CD1c-positive myeloid dendritic cell (primary cell): ENCODE results near the gene PRKG2.

Experiments
- DNase-seq: peaks from one replicate; pipeline ENCODE4 v3.0.0-alpha.2; 2016; ENCODE audit errors: extremely low spot score

PRKG2 gene

GRCh38 chr4:81093720-81094401 lies 121.2 kb downstream of the PRKG2 start:
- no peak for DNase-seq

- DNase-seq: no peak
These were observed 129.0 kb downstream of the PRKG2 start for GRCh38 chr4:81085979-81086378.

GRCh38 chr4:81085291-81085690 lies 129.7 kb downstream of the PRKG2 start:
- no peak for DNase-seq

GRCh38 chr4:81084634-81085033 lies 130.4 kb downstream of the PRKG2 start:
- DNase-seq: no peak

- DNase-seq: no peak
These were observed 131.0 kb downstream of the PRKG2 start for GRCh38 chr4:81084029-81084428.

- no peak for DNase-seq
These were observed 133.9 kb downstream of the PRKG2 start for GRCh38 chr4:81081156-81081555.

GRCh38 chr4:81071013-81071412 lies 144.0 kb downstream of the PRKG2 start:
- DNase-seq: no peak

GRCh38 chr4:81069706-81070331 lies 145.2 kb downstream of the PRKG2 start:
- DNase-seq: peak; percentile 79

- no peak for DNase-seq
These were observed 149.6 kb downstream of the PRKG2 start for GRCh38 chr4:81065446-81065845.

- DNase-seq: no peak
These were observed 153.0 kb downstream of the PRKG2 start for GRCh38 chr4:81062001-81062400.

- no peak for DNase-seq
These were observed 153.7 kb downstream of the PRKG2 start for GRCh38 chr4:81061344-81061730.

GRCh38 chr4:81060587-81061343 lies 154.3 kb downstream of the PRKG2 start:
- DNase-seq: peak; percentile 19

- no peak for DNase-seq
These were observed 156.4 kb downstream of the PRKG2 start for GRCh38 chr4:81058621-81059020.

GRCh38 chr4:81052119-81053068 lies 162.6 kb downstream of the PRKG2 start:
- peak; percentile 38 for DNase-seq

GRCh38 chr4:81049907-81050306 lies 165.1 kb downstream of the PRKG2 start:
- no peak for DNase-seq

GRCh38 chr4:81049330-81049729 lies 165.7 kb downstream of the PRKG2 start:
- DNase-seq: no peak

- DNase-seq: no peak
These were observed 172.2 kb downstream of the PRKG2 start for GRCh38 chr4:81042578-81043365.

- DNase-seq: peak; percentile 13
These were observed 174.9 kb downstream of the PRKG2 start for GRCh38 chr4:81040012-81040659.

GRCh38 chr4:81039351-81039972 lies 175.6 kb downstream of the PRKG2 start:
- DNase-seq: peak; percentile 25
